ENCODE results near the gene KRTAP13-4.

The KRTAP13-4 gene, protein sequence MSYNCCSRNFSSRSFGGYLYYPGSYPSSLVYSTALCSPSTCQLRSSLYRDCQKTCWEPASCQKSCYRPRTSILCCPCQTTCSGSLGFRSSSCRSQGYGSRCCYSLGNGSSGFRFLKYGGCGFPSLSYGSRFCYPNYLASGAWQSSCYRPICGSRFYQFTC

DNA sequence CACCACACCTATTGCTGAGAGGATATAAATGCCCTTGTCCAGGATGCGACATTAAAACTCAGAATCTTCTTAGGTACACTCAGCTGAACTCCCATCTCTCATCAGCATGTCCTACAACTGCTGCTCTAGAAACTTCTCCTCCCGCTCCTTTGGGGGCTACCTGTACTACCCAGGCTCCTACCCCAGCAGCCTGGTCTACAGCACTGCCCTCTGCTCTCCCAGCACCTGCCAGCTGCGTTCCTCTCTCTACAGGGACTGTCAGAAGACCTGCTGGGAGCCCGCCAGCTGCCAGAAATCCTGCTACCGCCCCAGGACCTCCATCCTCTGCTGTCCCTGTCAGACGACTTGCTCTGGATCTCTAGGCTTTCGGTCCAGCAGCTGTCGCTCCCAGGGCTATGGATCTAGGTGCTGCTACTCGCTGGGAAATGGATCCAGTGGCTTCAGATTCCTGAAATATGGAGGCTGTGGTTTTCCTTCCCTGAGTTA lies at the start of gene KRTAP13-4:
Gene KRTAP13-4, plus strand, starts transcription at position 51 of the 486 bp plus-strand sequence. Its CDS starts 56 bp downstream, at position 107.
- DNase-seq (ENCODE audit: low read depth): no peak

DNA sequence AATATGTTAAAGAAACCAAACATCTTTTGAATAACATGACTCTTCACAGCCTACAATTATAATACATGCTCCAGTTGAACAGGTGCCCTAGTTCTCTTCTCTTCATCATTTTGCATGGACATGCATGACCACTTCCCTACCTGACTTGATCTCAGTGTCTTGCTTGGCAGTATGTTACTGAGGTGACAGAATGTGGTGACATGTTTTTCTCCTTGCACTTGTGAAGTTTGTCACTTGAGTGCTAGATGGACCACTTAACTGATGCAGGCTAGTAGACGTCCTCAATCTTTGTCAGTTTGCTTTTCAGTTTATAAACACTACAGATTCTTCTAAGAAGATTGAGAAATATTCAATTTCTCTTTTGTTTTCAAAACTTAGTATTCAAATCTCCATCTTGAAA lies 47.8 kb upstream of the KRTAP13-4 start:
- no peak for DNase-seq (ENCODE audit: low read depth)

DNA sequence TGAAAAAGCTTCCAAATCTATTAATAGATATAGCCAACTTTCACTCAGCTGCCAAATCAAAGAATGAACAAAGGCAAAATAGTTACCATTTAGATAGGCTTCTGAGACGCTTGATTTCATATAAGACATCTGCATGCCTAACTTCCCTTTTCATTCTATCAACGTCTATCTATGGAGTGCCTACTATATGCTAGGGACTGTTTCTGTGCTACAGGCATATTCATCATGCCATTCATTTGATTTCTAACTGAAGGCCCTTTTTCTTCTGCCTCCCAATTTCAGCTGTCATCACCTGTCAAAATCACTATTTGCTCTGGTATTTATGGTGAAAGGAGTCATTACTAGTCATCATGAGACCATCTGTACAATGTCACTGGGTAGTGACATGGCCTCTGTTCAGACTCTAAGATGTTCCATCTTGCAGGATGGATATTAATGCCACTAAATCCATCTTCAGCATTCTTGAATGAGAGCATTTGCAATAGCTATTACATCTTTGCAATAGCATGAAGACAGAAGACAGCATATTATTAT lies 38.5 kb upstream of the KRTAP13-4 start:
- no peak for DNase-seq (ENCODE audit: low read depth)

DNA sequence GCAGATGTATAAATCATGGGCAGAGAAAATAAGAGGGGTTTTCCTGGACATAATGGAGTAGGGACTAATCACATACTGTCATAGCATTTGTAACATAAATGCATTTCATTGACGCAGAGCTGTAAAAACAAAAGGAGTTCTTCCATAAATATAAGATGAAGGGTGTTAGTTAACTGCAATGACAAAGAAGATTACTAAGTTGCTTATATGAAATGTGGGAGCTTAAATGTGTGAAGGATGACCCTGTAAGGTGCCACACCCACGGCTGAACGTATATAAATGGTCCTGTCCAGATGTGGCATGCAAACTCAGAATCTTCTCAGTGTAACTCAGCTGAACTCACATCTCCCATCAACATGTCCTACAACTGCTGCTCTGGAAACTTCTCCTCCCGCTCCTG lies 34.3 kb upstream of the KRTAP13-4 start, which contains the start of gene KRTAP13-1:
Gene KRTAP13-1, plus strand, starts transcription at position 301 of the 400 bp plus-strand sequence. Its CDS starts 56 bp downstream, at position 357.
- no peak for DNase-seq (ENCODE audit: low read depth)

DNA sequence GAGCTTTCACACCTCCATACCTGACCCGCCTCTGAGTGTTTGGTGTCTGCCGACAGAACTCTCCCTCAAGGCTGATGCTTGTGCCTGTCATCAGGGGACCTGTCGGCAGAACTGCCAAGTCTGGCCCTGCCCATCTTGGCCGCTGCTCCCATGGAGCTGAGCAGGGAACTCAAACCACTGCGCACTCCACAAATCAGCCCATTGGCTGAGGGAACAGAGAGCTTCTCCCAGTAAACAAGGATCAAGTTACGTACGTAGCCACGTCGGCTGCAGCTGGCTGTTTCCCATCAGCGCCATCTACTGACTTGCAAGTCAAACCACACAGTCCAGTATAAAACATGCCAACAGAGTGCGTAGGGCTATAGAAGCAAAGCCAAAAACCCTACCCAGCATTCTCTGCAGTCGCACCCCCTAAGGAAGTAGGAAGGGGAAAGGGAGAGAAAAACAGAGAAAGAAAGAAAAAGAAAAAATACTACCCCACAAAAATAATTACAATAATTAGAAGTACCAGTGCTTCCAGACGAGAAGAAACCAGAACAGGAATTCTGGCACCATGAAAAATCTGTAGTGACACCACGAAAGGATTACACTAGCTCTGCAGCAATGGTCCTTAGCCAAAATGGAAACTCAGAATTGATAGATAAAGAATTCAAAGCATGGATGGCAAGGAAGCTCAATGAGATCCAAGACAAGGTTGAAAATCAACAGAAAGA lies 21.1 kb upstream of the KRTAP13-4 start:
- no peak for DNase-seq (ENCODE audit: low read depth)

DNA sequence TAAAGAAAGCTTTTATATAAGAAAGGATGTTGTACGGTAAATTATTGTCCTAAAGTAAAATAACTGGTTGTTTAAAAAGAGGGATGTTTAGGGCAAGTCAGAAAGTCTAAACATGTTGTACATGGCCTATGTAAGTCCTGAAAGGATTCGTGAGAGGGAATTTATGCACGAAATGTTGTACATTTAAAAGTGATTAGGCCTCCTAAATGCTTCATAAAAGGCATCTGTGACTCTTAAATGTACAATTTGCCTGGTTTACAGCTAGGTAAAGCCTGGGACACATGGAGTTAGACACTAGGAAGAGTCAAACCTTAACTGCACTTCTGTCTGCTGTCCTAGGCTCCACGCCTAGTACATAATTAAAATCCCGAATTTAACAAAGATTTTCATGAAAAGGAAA lies 14.0 kb upstream of the KRTAP13-4 start:
- DNase-seq (ENCODE audit: low read depth): no peak

DNA sequence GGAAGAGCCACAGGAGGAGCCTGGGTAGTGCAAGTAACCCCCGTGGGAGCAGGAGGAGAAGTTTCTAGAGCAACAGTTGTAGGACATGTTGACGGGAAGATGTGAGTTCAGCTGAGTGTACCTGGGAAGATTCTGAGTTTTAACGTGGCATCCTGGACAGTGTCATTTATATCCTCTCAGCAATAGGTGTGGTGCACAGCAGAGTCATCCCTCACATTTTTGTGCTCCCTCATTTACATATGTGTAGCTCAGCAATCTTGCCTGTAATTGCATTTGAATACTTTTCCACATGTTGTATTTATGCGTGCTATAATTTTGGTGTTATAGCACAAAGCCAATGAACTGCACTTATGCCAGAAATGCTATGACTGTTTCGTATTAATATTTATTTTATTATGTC lies 4.2 kb upstream of the KRTAP13-4 start, which contains the start of gene KRTAP13-3:
Gene KRTAP13-3, minus strand, starts transcription at position 101 of the 400 bp plus-strand sequence. Its CDS starts 14 bp downstream, at position 87.
- no peak for DNase-seq (ENCODE audit: low read depth)

DNA sequence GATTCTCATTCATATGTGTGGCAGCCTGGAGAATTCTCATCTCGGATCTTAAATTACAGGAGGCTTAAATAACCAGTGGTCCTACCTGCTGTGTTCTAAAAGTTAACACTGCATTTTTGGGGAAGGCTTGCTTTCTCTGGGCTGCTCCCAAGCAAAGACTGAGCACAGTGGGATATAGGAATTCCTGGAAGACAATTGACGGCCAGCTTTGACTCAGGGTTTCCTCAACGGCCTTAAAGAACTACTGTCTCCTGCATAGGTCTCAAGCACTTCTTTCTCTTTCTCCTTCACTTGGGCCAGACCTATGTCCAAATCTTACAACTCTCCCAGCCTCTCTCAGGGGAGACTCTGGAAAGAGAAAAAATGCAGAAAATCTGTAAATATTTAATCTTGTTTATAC lies 3.3 kb upstream of the KRTAP13-4 start:
- DNase-seq (ENCODE audit: low read depth): no peak

DNA sequence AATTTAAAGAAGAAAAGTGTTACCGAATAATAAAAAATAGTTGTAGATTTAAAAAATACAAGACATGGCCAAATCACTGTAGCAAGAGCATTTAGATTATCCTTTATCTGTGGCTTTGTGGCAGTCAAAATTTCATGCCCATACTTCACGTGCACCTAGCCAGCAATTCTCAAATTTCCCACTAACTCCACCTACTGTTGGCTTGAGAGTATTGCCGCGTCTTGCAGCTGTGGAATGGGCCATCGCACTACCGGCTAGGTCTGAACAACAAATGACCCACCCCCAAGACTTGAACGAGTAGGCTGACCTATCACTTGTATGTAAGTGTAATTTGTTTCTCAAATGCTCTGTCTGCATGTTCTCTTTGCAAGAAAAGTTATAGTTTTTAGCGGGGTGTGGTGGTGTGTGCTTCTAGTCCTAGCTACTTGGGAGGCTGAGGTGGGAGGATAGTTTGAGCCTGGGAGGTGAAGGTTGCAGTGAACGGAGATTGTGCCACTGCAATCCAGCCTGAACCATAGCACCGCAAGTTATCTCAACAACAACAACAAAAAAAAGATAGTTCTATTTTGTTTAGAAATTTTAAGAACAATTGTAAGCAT lies 4.1 kb downstream of the KRTAP13-4 start:
- DNase-seq (ENCODE audit: low read depth): no peak

DNA sequence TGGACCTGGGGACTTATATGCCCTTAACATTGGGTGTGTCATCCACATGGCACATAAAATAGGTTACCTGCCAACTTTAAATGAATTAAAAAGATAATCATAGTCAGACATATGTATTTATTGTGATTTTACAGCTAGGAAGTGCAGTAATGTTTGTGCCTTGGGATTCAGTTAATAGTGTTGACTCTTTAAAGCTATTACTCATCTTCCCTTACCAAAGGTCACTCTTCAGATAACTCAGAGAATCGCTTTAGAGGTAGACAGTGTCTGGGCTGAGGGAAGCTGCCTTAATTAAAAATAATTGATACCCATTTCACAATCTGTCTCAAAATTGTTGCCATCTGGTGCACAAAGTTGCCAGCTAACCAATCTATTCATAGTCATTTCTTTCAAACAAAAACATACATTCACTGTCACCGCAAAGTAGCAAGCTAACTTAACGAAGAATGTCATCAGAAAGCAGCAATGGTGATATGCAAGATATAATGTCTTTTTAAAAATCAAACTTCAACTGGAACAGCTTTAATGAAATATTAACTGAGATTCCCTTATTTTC lies 7.1 kb downstream of the KRTAP13-4 start:
- no peak for DNase-seq (ENCODE audit: low read depth)

DNA sequence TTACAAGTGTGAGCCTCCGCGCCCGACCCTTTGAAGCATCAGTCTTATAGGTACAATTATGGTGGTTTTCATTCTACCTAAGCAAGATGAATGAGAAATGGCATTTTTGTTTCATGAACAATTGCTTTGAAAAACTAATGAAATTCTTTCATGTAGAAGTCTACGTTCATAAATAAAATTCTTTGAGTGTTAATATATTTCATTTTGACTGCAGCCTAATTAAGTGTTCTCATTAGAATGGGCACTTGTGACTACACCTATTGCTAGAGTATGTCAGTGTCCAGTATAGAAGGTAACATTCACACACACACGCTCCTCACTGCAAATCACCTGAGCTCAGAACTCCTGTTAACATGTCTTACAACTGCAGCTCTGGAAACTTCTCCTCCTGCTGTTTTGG lies 10.0 kb downstream of the KRTAP13-4 start, which contains the start of gene KRTAP15-1:
Gene KRTAP15-1, plus strand, starts transcription at position 301 of the 400 bp plus-strand sequence. Its CDS starts 53 bp downstream, at position 354.
- DNase-seq (ENCODE audit: low read depth): no peak

DNA sequence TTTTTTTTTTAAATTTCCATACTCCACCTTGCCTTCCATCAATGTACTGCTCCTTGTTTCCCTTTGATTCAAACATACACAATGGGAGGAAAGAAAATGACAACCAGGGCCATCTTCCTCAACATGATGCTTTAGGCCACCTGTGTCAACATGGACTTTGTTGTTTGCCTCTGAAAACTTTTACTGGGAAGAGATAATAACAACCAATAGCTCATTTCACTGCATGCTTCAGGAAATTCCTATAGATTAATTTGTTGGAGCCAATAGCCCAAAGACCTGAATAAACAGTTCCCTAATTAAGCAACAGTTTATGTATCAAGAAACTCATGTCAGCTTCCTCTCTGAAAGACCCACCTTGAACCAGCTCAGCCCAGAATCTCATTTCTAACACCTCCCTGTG lies 13.2 kb downstream of the KRTAP13-4 start:
- no peak for DNase-seq (ENCODE audit: low read depth)

DNA sequence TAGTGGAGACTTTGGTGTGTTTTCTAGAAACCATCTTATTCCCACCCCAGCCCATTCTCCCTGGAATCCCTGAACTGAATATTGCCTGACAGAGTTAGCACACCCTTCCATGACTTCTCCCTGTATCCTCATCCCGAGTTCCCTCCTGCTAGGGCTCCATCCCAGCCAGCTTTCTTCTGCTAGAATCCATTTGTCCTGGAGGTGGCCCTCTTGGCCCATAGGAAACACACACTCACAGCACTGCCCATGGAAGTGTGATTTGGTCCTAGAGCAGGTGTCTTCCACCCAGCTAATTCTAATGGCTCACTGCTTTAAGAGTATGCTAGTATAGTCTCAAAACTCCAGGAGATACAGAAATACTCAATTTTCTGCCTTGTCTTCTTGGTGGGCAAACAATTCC lies 14.2 kb downstream of the KRTAP13-4 start:
- no peak for DNase-seq (ENCODE audit: low read depth)

DNA sequence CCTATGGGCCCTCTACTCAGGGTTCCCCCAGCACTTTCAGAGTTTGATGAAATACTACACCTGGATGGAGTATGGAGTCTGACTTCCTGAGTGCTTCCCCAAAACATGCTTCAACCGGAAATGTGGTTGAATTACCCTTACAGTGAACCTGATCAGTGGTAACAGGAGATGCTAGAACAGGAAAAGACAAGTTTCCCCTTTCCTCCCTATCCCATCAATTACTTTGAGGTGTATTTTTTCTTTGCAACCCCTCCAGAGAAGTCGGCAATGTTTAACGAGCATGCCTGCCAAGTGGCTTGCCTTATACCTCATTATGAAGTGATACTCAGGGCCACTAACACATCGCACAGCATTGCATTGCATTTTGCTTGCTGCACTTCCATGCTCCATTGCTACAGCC lies 17.0 kb downstream of the KRTAP13-4 start:
- no peak for DNase-seq (ENCODE audit: low read depth)

DNA sequence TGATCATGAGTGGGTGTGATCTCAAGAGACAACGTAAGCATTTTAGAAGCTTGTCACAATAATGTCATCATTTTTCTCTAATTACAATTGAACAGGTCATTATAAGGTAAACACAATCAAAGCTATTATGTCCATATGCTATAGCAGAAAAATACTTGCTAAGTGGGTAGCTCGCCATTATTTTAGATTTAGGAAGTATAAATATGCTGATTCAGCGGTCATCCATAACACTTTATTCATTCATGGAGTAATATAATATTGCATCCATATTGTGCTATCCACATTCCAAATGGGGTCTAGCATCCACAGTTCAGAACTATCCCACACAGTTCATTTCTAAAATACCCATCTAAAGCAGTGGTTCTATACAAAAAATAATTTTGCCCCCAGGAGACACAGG lies 18.5 kb downstream of the KRTAP13-4 start:
- DNase-seq (ENCODE audit: low read depth): no peak

DNA sequence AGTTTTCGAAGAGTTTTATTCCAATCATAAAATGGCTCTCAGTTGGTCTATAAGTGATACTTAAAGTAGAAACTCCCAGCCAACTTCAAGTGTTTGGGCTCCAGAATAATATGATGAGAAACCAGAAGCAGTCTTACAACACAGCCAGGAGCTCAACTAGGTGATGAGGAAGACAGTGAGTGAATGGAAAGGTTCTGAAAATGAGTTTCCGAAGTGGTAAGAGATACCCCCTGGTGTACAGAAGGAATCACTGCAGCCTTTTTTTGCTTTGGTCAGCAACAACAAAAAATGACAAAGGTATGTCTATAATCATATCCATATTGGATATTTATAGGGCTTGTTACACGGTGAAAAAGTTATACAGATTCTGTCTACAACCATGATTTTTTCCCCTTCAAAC lies 33.7 kb downstream of the KRTAP13-4 start:
- DNase-seq (ENCODE audit: low read depth): no peak

DNA sequence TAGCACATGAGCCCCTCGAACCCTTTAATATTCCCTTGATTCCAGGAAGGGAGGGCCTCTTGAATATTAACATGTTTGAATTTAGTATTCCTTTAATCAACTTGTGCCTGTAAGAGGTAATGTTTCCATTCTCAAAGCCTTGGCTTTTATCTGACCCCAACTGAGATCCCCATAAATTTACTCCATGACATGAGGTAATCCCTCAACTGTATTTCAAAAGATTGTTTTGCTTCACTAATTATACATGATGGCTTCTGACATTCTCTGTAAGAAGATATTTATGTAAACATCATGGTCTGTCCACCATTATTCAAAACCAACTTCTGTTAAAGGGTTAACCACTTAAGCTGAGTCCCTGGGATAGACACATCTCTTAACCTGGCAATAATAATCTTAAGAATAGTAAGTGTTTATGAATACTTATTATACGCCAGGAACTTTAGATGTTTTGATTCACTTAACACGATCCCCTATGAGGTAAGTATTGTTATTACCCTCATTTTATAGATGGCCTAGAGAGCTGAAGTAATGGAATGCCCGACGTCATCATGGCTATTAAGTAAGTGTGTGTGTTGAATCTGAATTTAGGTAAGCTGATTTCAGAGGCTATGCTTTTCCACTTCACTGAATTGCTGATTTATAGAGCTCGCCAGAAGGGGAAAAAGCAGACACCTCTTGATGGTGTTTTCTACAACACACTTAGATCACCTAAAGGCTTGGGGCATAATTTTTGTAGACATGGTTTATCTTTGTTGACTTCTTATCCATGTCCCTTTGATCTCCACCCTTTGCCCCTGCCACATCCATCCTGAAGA lies 39.1 kb downstream of the KRTAP13-4 start:
- DNase-seq (ENCODE audit: low read depth): no peak

DNA sequence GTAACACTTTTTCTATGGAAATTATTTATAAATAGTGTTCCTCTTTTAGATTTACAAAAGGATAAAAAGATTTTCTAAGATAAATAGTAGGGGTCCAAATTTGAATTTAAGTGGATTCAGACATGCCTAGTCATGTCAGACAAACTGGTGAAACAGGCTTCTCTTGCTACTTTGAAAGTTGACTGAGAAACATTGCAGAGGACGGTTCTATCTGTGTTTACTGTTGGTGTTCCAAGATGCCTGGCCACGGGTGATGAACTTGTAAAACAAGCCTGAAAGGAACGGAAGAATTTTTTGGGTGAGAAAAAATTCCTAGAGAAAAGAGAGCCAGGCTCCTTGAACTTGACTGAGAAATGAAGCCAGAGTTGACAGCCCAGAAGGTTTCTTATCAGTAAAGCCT lies 48.0 kb downstream of the KRTAP13-4 start:
- DNase-seq (ENCODE audit: low read depth): no peak

DNA sequence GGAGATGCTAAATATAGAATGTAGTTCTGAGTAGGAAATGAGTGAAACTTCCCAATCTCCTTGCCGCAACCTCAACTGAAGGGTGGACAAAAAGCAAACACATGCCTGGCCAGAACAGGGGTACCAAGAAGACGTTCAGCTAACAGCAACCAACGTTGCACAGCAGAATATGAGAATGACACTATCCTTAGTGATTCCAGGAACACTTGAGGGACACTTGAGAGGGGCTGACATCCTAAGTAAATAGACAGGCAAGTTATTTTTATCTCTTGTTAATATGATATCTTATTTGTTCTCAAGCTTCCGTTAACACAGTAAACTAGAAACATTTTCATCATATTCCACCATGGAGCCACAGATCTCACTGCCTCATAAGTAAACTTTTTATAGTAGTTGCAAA lies 49.2 kb downstream of the KRTAP13-4 start:
- DNase-seq (ENCODE audit: low read depth): no peak

DNA sequence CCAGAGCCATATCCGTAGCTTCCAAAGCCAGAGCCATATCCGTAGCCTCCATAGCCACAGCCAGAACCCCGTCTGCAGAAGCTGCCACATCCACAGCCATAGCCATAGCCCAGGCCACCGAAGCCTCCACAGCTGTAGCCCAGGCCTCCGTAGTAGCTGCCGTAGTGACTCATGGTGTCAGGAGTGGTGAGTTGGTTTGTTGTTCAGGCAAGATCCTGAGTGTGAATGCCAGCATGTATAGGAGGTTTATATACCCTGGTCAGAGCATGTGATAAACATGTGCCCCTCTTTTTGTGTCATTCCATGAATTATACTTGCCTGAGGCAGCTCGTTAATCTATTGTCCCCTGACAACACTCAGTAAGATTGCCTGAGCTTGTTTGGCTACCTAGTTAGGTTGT lies 50.1 kb downstream of the KRTAP13-4 start, which contains the start of gene KRTAP19-1:
Gene KRTAP19-1, minus strand, starts transcription at position 223 of the 400 bp plus-strand sequence. Its CDS starts 50 bp downstream, at position 173.
- DNase-seq (ENCODE audit: low read depth): no peak

Measured in stimulated activated CD8-positive, alpha-beta memory T cell treated with anti-CD3 and anti-CD28 coated beads, Interleukin-7, amount 100 ng/mL, for 24 hours (primary cell).